ENCODE results near the gene DNASE1L3.
"Not testable (repeated sequence)": the region's sequence is repeated elsewhere in the genome, so short reads cannot be mapped to it uniquely, and the experiment has no call there.

- not testable (repeated sequence) for TF ChIP-seq CTCF (IDR thresholded peaks at IDR 0.05 in 8 of 11, conservative IDR thresholded peaks at IDR 0.05 in 3 of 11); POLR2A (IDR thresholded peaks at IDR 0.05); POLR2AphosphoS5 (IDR thresholded peaks at IDR 0.05)
These were observed 9.3 kb downstream of the DNASE1L3 start for GRCh38 chr3:58201451-58201850.

Data from spleen (tissue), 7 donors.